ENCODE measurements around the gene DDX28.
A peak's percentile ranks its signal among the peaks of the same experiment; 100 is the strongest.
"Not testable (repeated sequence)": the region's sequence is repeated elsewhere in the genome, so short reads cannot be mapped to it uniquely, and the experiment has no call there.

The DDX28 gene

DNA sequence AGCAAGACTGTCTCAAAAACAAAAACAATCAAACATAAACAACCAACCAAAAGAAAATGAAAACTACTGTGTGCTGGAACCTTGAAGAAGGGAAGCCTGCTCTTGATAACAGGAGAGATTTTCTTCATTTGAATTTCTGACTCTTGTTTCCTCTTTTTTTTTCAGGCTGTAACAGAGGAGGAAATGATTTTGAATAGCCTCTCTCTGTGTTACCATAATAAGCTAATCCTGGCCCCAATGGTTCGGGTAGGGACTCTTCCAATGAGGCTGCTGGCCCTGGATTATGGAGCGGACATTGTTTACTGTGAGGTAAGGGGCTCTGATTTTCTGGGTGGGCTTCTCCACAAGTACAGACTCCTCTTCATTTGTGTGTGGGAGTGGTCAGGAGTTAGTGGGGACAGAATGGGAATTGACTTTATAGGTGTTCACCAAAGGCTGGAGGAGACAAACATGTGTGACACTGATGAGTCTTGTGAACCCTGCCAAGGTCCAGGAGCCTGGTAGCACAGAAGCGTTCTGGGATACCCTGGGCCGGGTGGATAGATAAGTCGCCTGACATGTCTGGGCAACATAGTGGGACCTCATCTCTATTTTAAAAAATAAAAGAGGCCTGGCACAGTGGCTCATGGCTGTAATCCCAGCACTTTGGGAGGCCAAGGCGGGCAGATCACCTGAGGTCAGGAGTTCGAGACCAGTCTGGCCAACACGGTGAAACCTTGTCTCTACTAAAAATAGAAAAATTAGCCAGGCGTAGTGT lies 15.0 kb upstream of the DDX28 start:
- no peak for DNase-seq (ENCODE audit: low read depth)

- DNase-seq (ENCODE audit: low read depth), result no peak
Observed at GRCh38 chr16:68035227-68035626, 12.2 kb upstream of the DDX28 start.

- no peak for DNase-seq (ENCODE audit: low read depth)
Observed at GRCh38 chr16:68033101-68033500, 10.1 kb upstream of the DDX28 start.

- peak; percentile 14 for DNase-seq (ENCODE audit: low read depth)
Observed at GRCh38 chr16:68031951-68032350, 8.9 kb upstream of the DDX28 start.

DNA sequence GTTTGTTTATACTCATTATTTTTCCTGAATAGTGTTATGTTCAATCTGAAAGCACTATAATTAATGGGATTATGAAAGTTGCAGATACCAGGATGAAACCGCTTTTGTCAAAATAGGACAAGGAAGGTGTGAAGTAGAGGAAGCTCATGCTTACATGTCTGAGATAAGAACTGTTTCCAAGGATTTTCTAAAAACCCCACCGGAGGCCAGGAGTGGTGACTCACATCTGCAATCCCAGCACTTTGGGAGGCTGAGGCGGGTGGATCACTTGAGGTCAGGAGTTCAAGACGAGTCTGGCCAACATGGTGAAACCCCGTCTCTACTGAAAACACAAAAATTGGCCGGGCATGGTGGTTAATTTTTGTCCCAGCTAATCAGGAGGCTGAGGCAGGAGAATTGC lies 7.1 kb upstream of the DDX28 start:
- peak; percentile 81 for DNase-seq (ENCODE audit: low read depth)

DNA sequence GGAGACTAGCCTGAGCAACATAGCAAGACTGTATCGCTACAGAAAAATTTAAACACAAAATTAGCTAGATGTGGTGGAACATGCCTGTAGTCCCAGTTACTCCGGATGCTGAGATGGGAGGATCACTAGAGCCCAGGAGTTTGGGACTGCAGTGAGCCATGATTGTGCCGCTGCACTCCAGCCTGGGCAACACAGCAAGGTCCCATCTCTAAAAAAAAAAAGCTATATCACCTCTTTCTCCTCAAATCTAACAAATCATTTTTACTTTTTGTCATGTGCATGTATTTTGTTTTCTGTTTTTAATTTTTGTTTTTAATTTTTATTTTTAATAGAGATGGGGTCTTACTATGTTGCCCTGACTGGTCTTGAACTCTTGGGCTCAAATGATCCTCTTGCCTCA lies 6.0 kb upstream of the DDX28 start:
- no peak for DNase-seq (ENCODE audit: low read depth)

GRCh38 chr16:68022278-68022727 lies 729 bp downstream of the DDX28 start:
- no peak for DNase-seq (ENCODE audit: low read depth)

- no peak for DNase-seq (ENCODE audit: low read depth)
Observed at GRCh38 chr16:68021490-68021889, 1.5 kb downstream of the DDX28 start.

DNA sequence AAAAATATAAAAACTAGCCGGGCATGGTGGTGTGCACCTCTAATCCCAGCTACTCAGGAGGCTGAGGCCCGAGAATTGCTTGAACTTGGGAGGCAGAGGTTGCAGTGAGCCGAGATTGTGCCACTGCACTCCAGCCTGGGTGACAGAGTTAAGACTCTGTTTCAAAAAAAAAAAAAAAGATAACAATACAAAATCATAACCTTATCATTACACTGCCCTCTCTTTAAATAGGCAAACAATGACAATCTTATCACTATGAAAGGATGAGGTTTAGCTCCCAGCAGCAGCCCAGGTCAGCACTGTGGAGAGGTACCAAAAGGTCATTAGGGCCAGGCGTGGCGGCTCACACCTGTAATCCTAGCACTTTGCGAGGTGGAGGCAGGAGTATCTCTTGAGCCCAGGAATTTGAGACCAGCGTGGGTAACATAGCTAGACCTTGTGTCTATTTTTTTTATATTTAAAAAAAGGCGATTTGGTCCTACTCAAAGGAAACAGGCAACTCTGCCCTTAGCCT lies 3.8 kb downstream of the DDX28 start:
- DNase-seq (ENCODE audit: low read depth), result no peak

DNA sequence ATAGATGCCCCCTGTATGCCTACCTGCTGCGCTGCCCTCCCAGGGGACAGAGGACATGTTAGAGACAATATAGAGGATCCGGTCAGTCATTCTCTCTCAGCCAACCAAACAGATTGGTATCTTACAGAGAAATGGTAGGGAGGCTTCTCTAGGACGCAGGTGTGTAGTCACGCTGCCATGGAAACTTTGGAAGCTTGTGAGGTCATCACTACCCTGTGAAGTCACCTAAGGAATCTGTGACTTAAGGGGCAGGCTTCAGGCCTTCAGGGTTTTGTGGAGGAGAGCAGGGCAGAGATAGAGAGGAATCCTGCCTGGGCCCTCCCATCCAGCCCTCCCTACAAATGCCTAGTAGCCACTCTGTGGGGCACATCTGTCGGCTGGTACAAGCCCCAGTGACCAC lies 7.4 kb downstream of the DDX28 start, which contains the start of gene DPEP2NB:
Gene DPEP2NB (minus strand): TSS at position 231 of the 400 bp plus-strand sequence. CDS start 141 bp downstream, at position 90.
- no peak for DNase-seq (ENCODE audit: low read depth)

- no peak for DNase-seq (ENCODE audit: low read depth)
Observed at GRCh38 chr16:68013440-68013839, 9.6 kb downstream of the DDX28 start.

DNA sequence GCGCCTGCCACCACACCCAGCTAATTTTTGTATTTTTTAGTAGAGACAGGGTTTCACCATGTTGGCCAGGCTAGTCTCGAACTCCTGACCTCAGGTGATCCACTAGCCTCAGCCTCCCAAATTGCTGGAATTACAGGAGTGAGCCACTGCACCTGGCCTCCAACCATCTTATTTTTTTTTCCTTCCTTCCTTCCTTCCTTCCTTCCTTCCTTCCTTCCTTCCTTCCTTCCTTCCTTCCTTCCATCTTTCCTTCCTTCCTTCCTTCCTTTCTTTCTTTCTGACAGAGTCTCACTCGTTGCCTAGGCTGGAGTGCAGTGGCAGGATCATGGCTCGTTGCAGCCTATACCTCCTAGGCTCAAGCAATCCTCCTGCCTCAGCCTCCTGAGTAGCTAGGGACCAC lies 13.2 kb downstream of the DDX28 start:
- DNase-seq (ENCODE audit: low read depth), result not testable (repeated sequence)

- no peak for DNase-seq (ENCODE audit: low read depth)
Observed at GRCh38 chr16:68009157-68009735, 13.8 kb downstream of the DDX28 start.

DNA sequence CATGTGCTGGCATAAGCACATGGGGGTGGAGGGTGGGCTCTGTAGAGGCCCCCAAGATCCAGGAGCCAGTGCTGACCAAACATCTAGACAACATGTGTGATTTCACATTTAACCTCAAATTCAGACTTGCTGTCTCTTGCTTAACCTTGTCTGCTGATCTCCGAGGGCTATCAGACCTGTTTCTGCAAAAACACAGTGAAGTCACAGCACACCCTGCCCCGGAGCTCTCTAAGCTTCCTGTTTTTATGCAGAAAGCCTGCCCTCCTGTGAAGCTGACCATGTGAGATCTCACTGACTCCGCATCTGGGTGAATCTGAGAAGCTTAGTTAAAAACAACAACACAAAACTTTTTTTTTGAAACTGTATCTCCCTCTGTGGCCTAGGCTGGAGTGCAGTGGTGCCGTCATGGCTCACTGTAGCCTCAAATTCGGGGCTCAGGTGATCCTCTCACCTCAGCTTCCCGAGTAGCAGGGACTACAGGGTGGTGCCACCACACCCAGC lies 17.2 kb downstream of the DDX28 start:
- DNase-seq (ENCODE audit: low read depth), result peak; percentile 86

DNA sequence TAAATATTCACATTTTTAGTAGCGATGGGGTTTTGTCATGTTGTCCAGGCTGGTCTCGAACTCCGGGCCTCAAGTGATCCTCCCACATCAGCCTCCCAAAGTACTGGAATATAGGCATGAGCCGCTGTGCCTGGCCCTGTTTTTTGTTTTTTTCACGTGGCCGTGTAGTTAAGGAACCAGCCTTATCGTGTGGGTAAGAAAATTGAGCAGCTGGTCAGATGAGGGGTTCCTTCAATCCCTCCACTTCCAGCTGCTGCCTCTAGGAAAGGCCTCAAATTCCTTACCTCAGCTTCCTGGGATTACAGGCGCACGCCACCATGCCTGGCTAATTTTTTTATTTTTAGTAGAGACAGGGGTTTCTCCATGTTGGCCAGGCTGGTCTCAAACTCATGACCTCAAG lies 17.8 kb downstream of the DDX28 start:
- DNase-seq (ENCODE audit: low read depth), result no peak

- no peak for DNase-seq (ENCODE audit: low read depth)
Observed at GRCh38 chr16:68003031-68003430, 20.0 kb downstream of the DDX28 start.

- peak; percentile 25 for DNase-seq (ENCODE audit: low read depth)
Observed at GRCh38 chr16:68000450-68000849, 22.6 kb downstream of the DDX28 start.

DNA sequence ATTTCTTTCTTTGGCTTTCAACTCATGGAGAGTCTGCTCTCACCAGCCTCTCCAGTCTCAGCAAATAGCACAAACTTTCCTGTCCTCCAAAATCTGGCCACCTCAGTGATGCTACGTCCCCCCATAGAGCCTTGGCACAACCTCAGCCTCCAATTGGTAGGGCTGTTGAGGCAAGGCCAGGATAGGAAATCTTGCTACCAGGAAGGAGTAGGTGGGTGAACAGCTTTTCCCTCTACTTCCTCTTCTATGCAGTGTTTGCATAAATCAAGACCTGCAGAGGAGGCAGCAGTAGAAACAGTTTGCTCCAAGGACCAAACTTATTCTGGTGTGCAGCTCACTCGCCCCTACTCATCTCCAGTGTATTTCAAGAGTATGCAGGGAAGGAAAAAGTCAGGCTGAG lies 23.0 kb downstream of the DDX28 start:
- no peak for DNase-seq (ENCODE audit: low read depth)

DNA sequence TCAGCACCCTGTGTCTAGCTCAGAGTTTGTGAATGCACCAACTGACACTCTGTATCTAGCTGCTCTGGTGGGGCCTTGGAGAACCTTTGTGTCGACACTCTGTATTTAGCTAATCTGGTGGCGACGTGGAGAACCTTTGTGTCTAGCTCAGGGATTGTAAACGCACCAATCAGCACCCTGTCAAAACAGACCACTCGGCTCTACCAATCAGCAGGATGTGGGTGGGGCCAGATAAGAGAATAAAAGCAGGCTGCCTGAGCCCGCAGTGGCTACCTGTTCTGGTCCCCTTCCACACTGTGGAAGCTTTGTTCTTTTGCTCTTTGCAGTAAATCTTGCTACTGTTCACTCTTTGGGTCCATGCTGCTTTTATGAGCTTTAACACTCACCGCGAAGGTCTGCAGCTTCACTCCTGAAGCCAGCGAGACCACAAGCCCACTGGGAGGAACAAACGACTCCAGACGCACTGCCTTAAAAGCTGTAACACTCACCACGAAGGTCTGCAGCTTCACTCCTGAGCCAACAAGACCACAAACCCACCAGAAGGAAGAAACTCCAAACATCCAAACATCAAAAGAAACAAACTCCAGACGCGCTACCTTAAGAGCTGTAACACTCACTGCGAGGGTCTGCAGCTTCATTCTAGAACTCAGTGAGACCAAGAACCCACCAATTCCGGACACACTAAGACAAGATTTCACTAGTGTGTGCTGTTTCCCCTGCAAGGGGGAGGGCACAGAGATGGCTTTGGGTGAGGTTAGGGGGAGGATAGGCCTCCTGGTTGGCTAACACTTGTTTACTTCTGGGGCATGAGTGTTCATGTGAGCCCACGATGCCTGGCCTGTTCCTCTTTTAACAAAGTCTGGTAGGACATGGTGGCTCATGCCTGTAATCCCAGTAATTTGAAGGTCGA lies 24.0 kb downstream of the DDX28 start, which contains the start of gene DPEP2:
Gene DPEP2 (minus strand): TSS at position 706 of the 910 bp plus-strand sequence. CDS start 6,272 bp downstream, outside the sequence.
- not testable (repeated sequence) for DNase-seq (ENCODE audit: low read depth)

DNA sequence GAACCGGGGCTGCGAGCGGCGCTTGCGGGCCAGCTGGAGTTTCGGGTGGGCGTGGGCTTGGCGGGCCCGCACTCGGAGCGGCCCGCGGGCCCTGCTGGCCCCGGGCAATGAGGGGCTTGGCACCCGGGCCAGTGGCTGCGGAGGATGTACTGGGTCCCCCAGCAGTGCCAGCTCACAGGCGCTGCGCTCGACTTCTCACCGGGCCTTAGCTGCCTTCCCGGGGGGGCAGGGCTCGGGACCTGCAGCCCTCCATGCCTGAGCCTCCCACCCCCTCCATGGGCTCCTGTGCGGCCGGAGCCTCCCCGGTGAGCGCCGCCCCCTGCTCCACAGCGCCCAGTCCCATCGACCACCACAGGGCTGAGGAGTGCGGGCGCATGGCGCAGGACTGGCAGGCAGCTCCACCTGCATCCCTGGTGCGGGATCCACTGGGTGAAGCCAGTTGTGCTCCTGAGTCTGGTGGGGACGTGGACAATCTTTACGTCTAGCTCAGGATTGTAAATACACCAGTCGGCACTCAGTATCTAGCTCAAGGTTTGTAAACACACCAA lies 24.7 kb downstream of the DDX28 start:
- not testable (repeated sequence) for DNase-seq (ENCODE audit: low read depth)

DNA sequence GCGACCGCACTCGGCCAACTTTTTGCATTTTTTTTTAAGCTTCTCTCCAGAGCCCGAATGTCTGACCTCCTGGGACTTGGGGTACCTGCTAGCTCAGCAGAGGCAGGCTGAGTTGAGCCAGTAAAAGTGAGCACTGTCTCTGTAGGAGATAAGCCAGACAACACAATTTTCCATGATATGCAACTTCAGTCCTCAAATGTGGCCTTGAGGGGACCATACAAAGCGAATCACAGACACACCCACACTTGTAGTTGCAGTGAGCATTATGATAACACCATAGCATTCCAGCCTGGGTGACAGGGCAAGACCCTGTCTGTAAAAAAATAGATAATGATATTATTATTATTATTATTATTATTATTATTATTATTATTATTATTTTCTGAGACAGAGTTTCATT lies 26.4 kb downstream of the DDX28 start:
- DNase-seq (ENCODE audit: low read depth), result no peak

- no peak for DNase-seq (ENCODE audit: low read depth)
Observed at GRCh38 chr16:67995423-67995822, 27.6 kb downstream of the DDX28 start.
